Liver (tissue), 9 donors: ENCODE results near the gene FOXL2NB. TPM values are rescaled to one million over a fixed set of nuclear protein-coding genes. Genes with fewer than 3 reads are reported as not detected.

Source experiments
- DNase-seq: peaks from one replicate; pipeline ENCODE4 v3.0.0-alpha.2; 2017; ENCODE audit warnings: low spot score
- H3K27ac ChIP-seq, 2 donors: one replicate each; pipeline ENCODE4 v1.7.0; 2013; ENCODE audit warnings: inconsistent platforms in 2 of 2, low read length in 2 of 2, control low read depth in 1 of 2, low read depth in 1 of 2, mild to moderate bottlenecking in 1 of 2
- H3K27me3 ChIP-seq, 4 donors: one replicate each; pipeline versions ENCODE4 v1.6.1 to v1.7.0; 2013; ENCODE audit warnings: low read length in 3 of 4, inconsistent platforms in 1 of 4, mild to moderate bottlenecking in 1 of 4, moderate library complexity in 1 of 4; ENCODE audit not compliant: control insufficient read depth in 4 of 4, insufficient read depth in 4 of 4
- H3K36me3 ChIP-seq, 4 donors: one replicate each; pipeline versions ENCODE4 v1.6.1 to v1.7.0; 2013; ENCODE audit warnings: low read length in 3 of 4, mild to moderate bottlenecking in 3 of 4, low read depth in 1 of 4, moderate library complexity in 1 of 4; ENCODE audit not compliant: control insufficient read depth in 4 of 4, insufficient read depth in 3 of 4
- H3K4me1 ChIP-seq, 4 donors: one replicate each; pipeline versions ENCODE4 v1.6.1 to v1.7.0; 2013; ENCODE audit warnings: low read length in 3 of 4, mild to moderate bottlenecking in 3 of 4, moderate library complexity in 1 of 4; ENCODE audit not compliant: control insufficient read depth in 4 of 4, insufficient read depth in 4 of 4
- H3K4me3 ChIP-seq, 3 donors: one replicate each; pipeline versions ENCODE4 v1.6.1 to v1.7.0; 2013; ENCODE audit warnings: low read length in 3 of 3, control low read depth in 1 of 3, low read depth in 1 of 3, mild to moderate bottlenecking in 1 of 3
- H3K9ac ChIP-seq, 2 donors: one replicate each; pipeline ENCODE4 v1.7.0; 2013; ENCODE audit warnings: low read length in 2 of 2, mild to moderate bottlenecking in 2 of 2, moderate library complexity in 2 of 2, control low read depth in 1 of 2, low read depth in 1 of 2
- H3K9me3 ChIP-seq, 4 donors: one replicate each; pipeline versions ENCODE4 v1.6.1 to v1.7.0; 2013; ENCODE audit warnings: low read length in 3 of 4; ENCODE audit not compliant: control insufficient read depth in 4 of 4
- ATF3 ChIP-seq: IDR thresholded peaks from 2 replicates; pipeline ENCODE4 v1.6.1; 2016; ENCODE audit warnings: antibody characterized with exemption
- EGR1 ChIP-seq, 2 donors: IDR thresholded peaks; 2 replicates each; pipeline ENCODE4 v1.6.1; 2016 to 2018; ENCODE audit warnings: antibody characterized with exemption in 2 of 2, low read depth in 2 of 2
- FOXA1 ChIP-seq: IDR thresholded peaks from 2 replicates; pipeline ENCODE4 v1.6.1; 2016; ENCODE audit warnings: antibody characterized with exemption
- FOXA2 ChIP-seq: IDR thresholded peaks from 2 replicates; pipeline ENCODE4 v1.6.1; 2016; ENCODE audit warnings: antibody characterized with exemption
- GABPA ChIP-seq, 2 donors: IDR thresholded peaks in 1 of 2; conservative IDR thresholded peaks in 1 of 2; 2 replicates each; pipeline ENCODE4 v1.6.1; 2016; ENCODE audit warnings: antibody characterized with exemption in 2 of 2, mild to moderate bottlenecking in 1 of 2, moderate library complexity in 1 of 2
- HNF4A ChIP-seq, 2 donors: conservative IDR thresholded peaks; 2 replicates each; pipeline ENCODE4 v1.6.1; 2016; ENCODE audit warnings: antibody characterized with exemption in 2 of 2, mild to moderate bottlenecking in 2 of 2
- HNF4G ChIP-seq: IDR thresholded peaks from 2 replicates; pipeline ENCODE4 v1.6.1; 2016; ENCODE audit warnings: antibody characterized with exemption
- JUND ChIP-seq, 2 donors: IDR thresholded peaks; 2 replicates each; pipeline ENCODE4 v1.6.1; 2016; ENCODE audit warnings: antibody characterized with exemption in 2 of 2
- MAX ChIP-seq: IDR thresholded peaks from 2 replicates; pipeline ENCODE4 v1.6.1; 2016; ENCODE audit warnings: antibody characterized with exemption
- NR2F2 ChIP-seq: IDR thresholded peaks from 2 replicates; pipeline ENCODE4 v1.6.1; 2016; ENCODE audit warnings: antibody characterized with exemption
- RXRA ChIP-seq, 2 donors: IDR thresholded peaks; 2 replicates each; pipeline ENCODE4 v1.6.1; 2017 to 2018; ENCODE audit warnings: antibody characterized with exemption in 2 of 2, mild to moderate bottlenecking in 1 of 2
- SP1 ChIP-seq: IDR thresholded peaks from 2 replicates; pipeline ENCODE4 v1.6.1; 2018; ENCODE audit warnings: antibody characterized with exemption, mild to moderate bottlenecking
- TAF1 ChIP-seq: conservative IDR thresholded peaks from 2 replicates; pipeline ENCODE4 v1.6.1; 2016; ENCODE audit warnings: antibody characterized with exemption, mild to moderate bottlenecking
- YY1 ChIP-seq: IDR thresholded peaks from 2 replicates; pipeline ENCODE4 v1.6.1; 2016; ENCODE audit warnings: antibody characterized with exemption, mild to moderate bottlenecking
- WGBS: extraction: QIAGEN DNeasy Blood & Tissue Kit; methylation state at CpG from one replicate; pipeline ENCODE4 v1.1.7; 2013; 5-methylcytosine and 5-hydroxymethylcytosine counted together
- polyA plus RNA-seq, 2 donors: library from polyadenylated mRNA; stranded (reverse) in 1 of 2; unstranded in 1 of 2; fragments of 200-250 nt in 1 of 2; fragments of >200 nt in 1 of 2; fragmentation: Nextera tagmentation in 1 of 2; extraction: Ambion mirVana in 1 of 2; gene quantifications; one replicate each; pipeline versions ENCODE4 v1.2.1 to v1.2.3, GENCODE V29; 2013 to 2015
- total RNA-seq, 2 donors: library from RNA; depleted of rRNA; stranded (reverse); fragments of >200 nt; gene quantifications; one replicate each; pipeline ENCODE4 v1.2.3, GENCODE V29; 2014
- TF ChIP-seq, protein P1 (sequence below): IDR thresholded peaks from 2 replicates; pipeline ENCODE4 v1.6.1; 2016; ENCODE audit warnings: antibody characterized with exemption
- TF ChIP-seq, protein P2 (sequence below): fragments of 150-350 bp; IDR thresholded peaks from 2 replicates; pipeline ENCODE4 v1.5.1; 2017; ENCODE audit warnings: improper control_type of control experiment, low read depth, low read length; ENCODE audit not compliant: missing input control
- donor health status: healthy.
- donor health status: healthy.
- donor health status: healthy.
- donor health status: healthy.
- donor health status: healthy.

The FOXL2NB gene
- total and polyA plus RNA-seq, 4 donors, result not detected

GRCh38 chr3:138909904-138910303, 37.1 kb upstream of the FOXL2NB start:
- H3K9me3 ChIP-seq, result no peaks in the 10 kb centered on the region
- H3K27me3 ChIP-seq, result no peaks in the 10 kb centered on the region
- no peak for DNase-seq
- H3K36me3 ChIP-seq, result no peaks in the 10 kb centered on the region
- no peak overlapping the region for H3K9ac ChIP-seq
- TF ChIP-seq NR2F2 (no peak), RXRA (IDR thresholded peaks at IDR 0.05) (no peak), EGR1 (IDR thresholded peaks at IDR 0.05; ENCODE audit: low read depth in 2 of 2) (no peak), JUND (IDR thresholded peaks at IDR 0.05) (no peak), TAF1 (no peak), YY1 (no peak), HNF4G (no peak), SP1 (no peak), ATF3 (no peak), GABPA (IDR thresholded peaks at IDR 0.05 in 1 of 2, conservative IDR thresholded peaks at IDR 0.05 in 1 of 2) (no peak), MAX (no peak), HNF4A (conservative IDR thresholded peaks at IDR 0.05) (no peak), FOXA1 (no peak), FOXA2 (no peak)
- TF ChIP-seq, protein P1, sequence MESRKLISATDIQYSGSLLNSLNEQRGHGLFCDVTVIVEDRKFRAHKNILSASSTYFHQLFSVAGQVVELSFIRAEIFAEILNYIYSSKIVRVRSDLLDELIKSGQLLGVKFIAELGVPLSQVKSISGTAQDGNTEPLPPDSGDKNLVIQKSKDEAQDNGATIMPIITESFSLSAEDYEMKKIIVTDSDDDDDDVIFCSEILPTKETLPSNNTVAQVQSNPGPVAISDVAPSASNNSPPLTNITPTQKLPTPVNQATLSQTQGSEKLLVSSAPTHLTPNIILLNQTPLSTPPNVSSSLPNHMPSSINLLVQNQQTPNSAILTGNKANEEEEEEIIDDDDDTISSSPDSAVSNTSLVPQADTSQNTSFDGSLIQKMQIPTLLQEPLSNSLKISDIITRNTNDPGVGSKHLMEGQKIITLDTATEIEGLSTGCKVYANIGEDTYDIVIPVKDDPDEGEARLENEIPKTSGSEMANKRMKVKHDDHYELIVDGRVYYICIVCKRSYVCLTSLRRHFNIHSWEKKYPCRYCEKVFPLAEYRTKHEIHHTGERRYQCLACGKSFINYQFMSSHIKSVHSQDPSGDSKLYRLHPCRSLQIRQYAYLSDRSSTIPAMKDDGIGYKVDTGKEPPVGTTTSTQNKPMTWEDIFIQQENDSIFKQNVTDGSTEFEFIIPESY, result no peak
- TF ChIP-seq, protein P2, sequence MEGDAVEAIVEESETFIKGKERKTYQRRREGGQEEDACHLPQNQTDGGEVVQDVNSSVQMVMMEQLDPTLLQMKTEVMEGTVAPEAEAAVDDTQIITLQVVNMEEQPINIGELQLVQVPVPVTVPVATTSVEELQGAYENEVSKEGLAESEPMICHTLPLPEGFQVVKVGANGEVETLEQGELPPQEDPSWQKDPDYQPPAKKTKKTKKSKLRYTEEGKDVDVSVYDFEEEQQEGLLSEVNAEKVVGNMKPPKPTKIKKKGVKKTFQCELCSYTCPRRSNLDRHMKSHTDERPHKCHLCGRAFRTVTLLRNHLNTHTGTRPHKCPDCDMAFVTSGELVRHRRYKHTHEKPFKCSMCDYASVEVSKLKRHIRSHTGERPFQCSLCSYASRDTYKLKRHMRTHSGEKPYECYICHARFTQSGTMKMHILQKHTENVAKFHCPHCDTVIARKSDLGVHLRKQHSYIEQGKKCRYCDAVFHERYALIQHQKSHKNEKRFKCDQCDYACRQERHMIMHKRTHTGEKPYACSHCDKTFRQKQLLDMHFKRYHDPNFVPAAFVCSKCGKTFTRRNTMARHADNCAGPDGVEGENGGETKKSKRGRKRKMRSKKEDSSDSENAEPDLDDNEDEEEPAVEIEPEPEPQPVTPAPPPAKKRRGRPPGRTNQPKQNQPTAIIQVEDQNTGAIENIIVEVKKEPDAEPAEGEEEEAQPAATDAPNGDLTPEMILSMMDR, result no peak
- H3K4me1 ChIP-seq, result peaks cover 0 to 3% (median 3%) of the 10 kb centered on the region in 4 donors
- no peak overlapping the region for H3K4me3 ChIP-seq
- no peak overlapping the region for H3K27ac ChIP-seq

DNA sequence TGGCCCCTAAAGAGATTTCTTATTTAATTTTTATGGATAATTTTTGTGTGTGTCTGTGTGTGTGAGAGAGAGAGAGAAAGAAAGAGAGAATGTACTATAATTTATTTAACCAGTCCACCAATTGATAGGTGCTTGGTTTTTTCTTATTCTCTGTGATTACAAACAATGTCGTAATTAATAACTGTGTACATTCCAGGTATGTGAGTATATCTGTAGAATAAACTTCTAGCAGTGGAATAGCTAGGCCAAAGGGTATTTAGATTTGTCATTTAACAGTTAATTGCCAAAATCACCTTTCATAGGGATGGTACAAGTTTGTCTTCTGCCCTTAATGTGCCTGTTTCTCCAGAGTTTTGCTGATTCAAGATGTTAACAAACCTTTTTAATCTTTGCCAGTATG, 35.4 kb upstream of the FOXL2NB start:
- no peaks in the 10 kb centered on the region for H3K36me3 ChIP-seq
- H3K27ac ChIP-seq, result no peak overlapping the region
- no peak for TF ChIP-seq HNF4A (conservative IDR thresholded peaks at IDR 0.05)
- TF ChIP-seq, protein P2, result no peak
- no peak for TF ChIP-seq SP1
- H3K4me3 ChIP-seq, result no peak overlapping the region
- H3K9me3 ChIP-seq, result no peaks in the 10 kb centered on the region
- no peaks in the 10 kb centered on the region for H3K27me3 ChIP-seq
- DNase-seq, result no peak
- WGBS, result 95% methylated on average over 1 of the region's 1 CpG
- no peak overlapping the region for H3K9ac ChIP-seq
- H3K4me1 ChIP-seq, result peaks cover 1 to 10% (median 6%) of the 10 kb centered on the region in 4 donors
